Loucy (cell line): ENCODE measurements around the gene RHEBL1.

Experiments
- H2AFZ ChIP-seq: fragments of 200-600 bp; sonication (generic); 2 replicates; pipeline ENCODE4 v1.6.0; 2016; ENCODE audit warnings: antibody characterized with exemption, mild to moderate bottlenecking, low read length, moderate library complexity
- H3F3A ChIP-seq: fragments of 200-600 bp; 2 replicates; pipeline ENCODE4 v1.6.0; 2016; ENCODE audit warnings: antibody characterized with exemption, low read depth, mild to moderate bottlenecking
- H3K27me3 ChIP-seq: fragments of 200-600 bp; sonication (generic); 2 replicates; pipeline ENCODE4 v1.6.1; 2014; ENCODE audit warnings: low read length, mild to moderate bottlenecking; ENCODE audit not compliant: insufficient read depth, poor library complexity, severe bottlenecking
- H3K36me3 ChIP-seq: fragments of 200-600 bp; sonication (generic); 2 replicates; pipeline ENCODE4 v1.6.1; 2016; ENCODE audit warnings: low read length; ENCODE audit not compliant: insufficient read depth
- H3K4me1 ChIP-seq: fragments of 200-600 bp; sonication (generic); 2 replicates; pipeline ENCODE4 v1.5.1; 2014; ENCODE audit warnings: low read length, mild to moderate bottlenecking; ENCODE audit not compliant: insufficient read depth, poor library complexity, severe bottlenecking
- H3K4me2 ChIP-seq: fragments of 200-600 bp; sonication (generic); 2 replicates; pipeline ENCODE4 v1.6.0; 2014; ENCODE audit warnings: antibody characterized with exemption, low read length, low read depth, mild to moderate bottlenecking; ENCODE audit not compliant: poor library complexity, severe bottlenecking
- H3K4me3 ChIP-seq: fragments of 200-600 bp; sonication (generic); 2 replicates; pipeline ENCODE4 v1.5.1; 2014; ENCODE audit warnings: low read length, mild to moderate bottlenecking, mixed read lengths; ENCODE audit not compliant: poor library complexity, severe bottlenecking
- H3K79me2 ChIP-seq: fragments of 200-600 bp; sonication (generic); 2 replicates; pipeline ENCODE4 v1.6.1; 2014; ENCODE audit warnings: low read length; ENCODE audit not compliant: insufficient read depth
- H3K9ac ChIP-seq: fragments of 200-600 bp; sonication (generic); 2 replicates; pipeline ENCODE4 v1.6.0; 2014; ENCODE audit warnings: mild to moderate bottlenecking, low read depth, low read length, moderate library complexity; ENCODE audit not compliant: poor library complexity, severe bottlenecking
- H3K9me2 ChIP-seq: fragments of 200-600 bp; sonication (generic); replicated peaks from 2 replicates; pipeline ENCODE4 v1.6.1; 2016; ENCODE audit warnings: low read depth, low read length, mixed read lengths
- H3K9me3 ChIP-seq: fragments of 200-600 bp; sonication (generic); 2 replicates; pipeline ENCODE4 v1.6.1; 2014; ENCODE audit warnings: mild to moderate bottlenecking, antibody characterized with exemption, low read length, low read depth; ENCODE audit not compliant: insufficient read depth
- H4K20me1 ChIP-seq: fragments of 200-600 bp; sonication (generic); 2 replicates; pipeline ENCODE4 v1.6.0; 2014; ENCODE audit warnings: antibody characterized with exemption, low read length, mild to moderate bottlenecking; ENCODE audit not compliant: insufficient read depth, poor library complexity, severe bottlenecking
- CTCF ChIP-seq: fragments of 200-600 bp; sonication (generic); conservative IDR thresholded peaks from 2 replicates; pipeline ENCODE4 v1.5.1; 2014; ENCODE audit warnings: mild to moderate bottlenecking, antibody characterized with exemption, low read length
- EZH2phosphoT487 ChIP-seq: fragments of 200-600 bp; IDR thresholded peaks from 2 replicates; pipeline ENCODE4 v1.6.1; 2018; ENCODE audit warnings: antibody characterized with exemption, mild to moderate bottlenecking, moderate library complexity, borderline replicate concordance

Gene RHEBL1

GRCh38 chr12:49050507-49051372 is 19.0 kb downstream of the RHEBL1 start:
- H3K9me3 ChIP-seq: no peaks in the 10 kb centered on the region
- peaks cover 48% of the 10 kb centered on the region for H4K20me1 ChIP-seq
- H2AFZ ChIP-seq: no peak overlapping the region
- H3K9ac ChIP-seq: no peak overlapping the region
- no peak overlapping the region for H3K4me3 ChIP-seq
- H3K36me3 ChIP-seq: peaks cover 95% of the 10 kb centered on the region
- H3K79me2 ChIP-seq: peaks cover 42% of the 10 kb centered on the region
- no peaks in the 10 kb centered on the region for H3F3A ChIP-seq
- H3K27me3 ChIP-seq: no peaks in the 10 kb centered on the region
- no peaks in the 10 kb centered on the region for H3K9me2 ChIP-seq
- H3K4me1 ChIP-seq: peaks cover 11% of the 10 kb centered on the region
- no peak for TF ChIP-seq EZH2phosphoT487
- TF ChIP-seq CTCF: no peak
- no peak overlapping the region for H3K4me2 ChIP-seq

GRCh38 chr12:49049566-49050224 is 20.1 kb downstream of the RHEBL1 start:
- Histone ChIP-seq H3K4me2 (no peak overlapping the region), H2AFZ (no peak overlapping the region), H4K20me1 (peaks cover 38% of the 10 kb centered on the region)

GRCh38 chr12:49048953-49049352 is 20.8 kb downstream of the RHEBL1 start:
- Histone ChIP-seq H3K9me2 (no peaks in the 10 kb centered on the region), H3K27me3 (no peaks in the 10 kb centered on the region), H3K79me2 (peaks cover 24% of the 10 kb centered on the region), H3K4me3 (no peak overlapping the region), H3K9ac (no peak overlapping the region), H3K9me3 (no peaks in the 10 kb centered on the region), H3K36me3 (peaks cover 98% of the 10 kb centered on the region; the same call in 1 of the 2 replicates), H3F3A (no peaks in the 10 kb centered on the region), H3K4me2 (no peak overlapping the region), H3K4me1 (no peaks in the 10 kb centered on the region), H4K20me1 (peaks cover 35% of the 10 kb centered on the region), H2AFZ (no peak overlapping the region)
- no peak for TF ChIP-seq CTCF
- no peak for TF ChIP-seq EZH2phosphoT487

More at GRCh38 chr12:49049566-49050224, 20.1 kb downstream of the RHEBL1 start:
- no peaks in the 10 kb centered on the region for H3K27me3 ChIP-seq
- no peaks in the 10 kb centered on the region for H3K9me3 ChIP-seq
- H3K4me1 ChIP-seq: peaks cover under 1% of the 10 kb centered on the region
- H3F3A ChIP-seq: no peaks in the 10 kb centered on the region
- H3K4me3 ChIP-seq: no peak overlapping the region
- H3K79me2 ChIP-seq: peaks cover 32% of the 10 kb centered on the region
- peaks cover 98% of the 10 kb centered on the region; the same call in 1 of the 2 replicates for H3K36me3 ChIP-seq
- TF ChIP-seq CTCF (no peak), EZH2phosphoT487 (no peak)
- no peaks in the 10 kb centered on the region for H3K9me2 ChIP-seq
- no peak overlapping the region for H3K9ac ChIP-seq
